Stimulated activated memory B cell treated with anti-CD40 and anti-IgM and Interleukin-4, amounts not matched to agents 10 μg/mL and 1 μg/mL and 100 μg/mL, for 72 hours (primary cell): ENCODE data around the gene DOCK2.
"Not testable (repeated sequence)": the region's sequence is repeated elsewhere in the genome, so short reads cannot be mapped to it uniquely, and the experiment has no call there.

Experiments used
- ATAC-seq: fragments of 150-1000 bp; cut with Tn5 transposase; 2 replicates; pipeline ENCODE4 v1.10.0; 2021
- H3K27ac Mint-ChIP-seq: one replicate; pipeline ENCODE4 v1.8.0; 2022; ENCODE audit warnings: mild to moderate bottlenecking, mixed read lengths
- H3K27me3 Mint-ChIP-seq: one replicate; pipeline ENCODE4 v1.8.0; 2022; ENCODE audit warnings: mixed read lengths
- H3K36me3 Mint-ChIP-seq: one replicate; pipeline ENCODE4 v1.8.0; 2022; ENCODE audit warnings: mixed read lengths
- H3K4me1 Mint-ChIP-seq: one replicate; pipeline ENCODE4 v1.8.0; 2022; ENCODE audit warnings: mixed read lengths
- H3K4me3 Mint-ChIP-seq: one replicate; pipeline ENCODE4 v1.8.0; 2022; ENCODE audit warnings: mild to moderate bottlenecking, moderate library complexity, mixed read lengths
- H3K9me3 Mint-ChIP-seq: one replicate; pipeline ENCODE4 v1.8.0; 2022; ENCODE audit warnings: mixed read lengths

DOCK2 gene

DNA sequence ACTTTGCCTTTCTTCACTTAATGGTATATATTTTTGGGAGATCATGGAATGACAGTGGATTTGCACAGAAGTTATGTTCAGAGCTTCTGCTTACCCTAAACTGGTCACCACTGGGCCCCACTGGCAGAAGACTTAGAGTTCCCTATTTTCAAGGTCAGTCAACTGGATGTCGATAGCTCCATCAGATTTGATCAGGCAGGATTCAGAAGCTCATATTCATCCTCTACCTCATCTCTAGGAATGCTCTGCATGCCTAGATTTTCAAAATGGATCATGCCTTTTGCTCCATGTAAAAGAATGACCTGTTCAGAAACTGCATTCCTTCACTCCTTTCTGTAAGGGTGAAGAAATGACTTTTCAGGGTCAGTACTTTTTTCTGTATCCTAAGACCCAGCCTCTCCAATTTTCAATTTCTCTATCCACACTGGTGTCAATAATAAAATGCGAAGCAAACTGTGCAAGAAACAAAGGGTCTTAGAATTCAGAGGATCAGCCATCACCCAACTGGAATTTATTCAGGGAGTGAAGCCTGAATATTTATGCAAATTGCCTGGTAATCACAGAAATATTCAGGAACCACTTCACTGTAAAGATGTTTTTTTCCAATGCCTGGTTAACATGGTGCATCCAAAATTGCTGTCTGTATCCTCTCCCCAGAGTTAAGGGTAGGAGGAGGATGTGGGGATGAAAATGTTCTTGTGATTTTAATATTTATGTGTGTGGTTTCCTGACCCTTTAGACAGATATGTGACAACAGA lies 125.4 kb downstream of the DOCK2 start:
- no peaks in the 10 kb centered on the region for H3K27me3 Mint-ChIP-seq
- H3K4me3 Mint-ChIP-seq = no peak overlapping the region
- peak overlapping the region; percentile 37 for H3K27ac Mint-ChIP-seq
- no peak for ATAC-seq
- peaks cover 2% of the 10 kb centered on the region for H3K9me3 Mint-ChIP-seq
- H3K36me3 Mint-ChIP-seq = peaks cover 88% of the 10 kb centered on the region
- H3K4me1 Mint-ChIP-seq = peaks cover 14% of the 10 kb centered on the region

DNA sequence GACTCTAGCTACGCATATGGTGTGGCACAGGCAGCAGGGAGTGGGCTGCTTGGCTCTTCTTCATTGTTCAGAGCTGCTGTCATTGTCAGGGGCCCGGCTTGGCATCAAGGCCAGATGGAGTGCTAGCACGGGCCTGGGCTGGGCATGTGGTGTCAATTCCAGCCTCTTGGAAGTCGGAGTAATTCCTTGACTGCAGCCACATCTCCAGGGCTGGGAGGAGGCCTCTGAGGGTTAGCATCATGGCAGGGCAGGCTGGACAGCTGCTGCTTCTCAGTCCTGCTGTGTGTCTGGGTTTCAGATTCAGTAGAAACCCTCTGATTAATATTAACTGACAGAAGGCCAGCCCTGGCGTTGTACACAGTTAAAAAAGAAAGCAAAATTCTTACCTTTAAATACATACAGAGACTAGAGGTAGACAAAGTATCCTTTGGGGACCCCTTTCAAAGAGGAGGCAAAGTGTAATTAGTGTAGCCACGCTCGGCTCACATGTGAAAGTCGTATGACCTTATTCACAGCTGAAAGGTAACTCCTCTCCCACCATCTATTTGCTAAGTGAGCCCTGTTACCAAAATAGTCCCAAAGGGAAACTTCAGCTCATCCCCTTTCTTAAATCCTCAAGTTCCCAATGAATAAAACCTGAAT lies 126.4 kb downstream of the DOCK2 start:
- Mint-ChIP-seq H3K9me3 (peaks cover 2% of the 10 kb centered on the region), H3K27ac (peak overlapping the region; percentile 37)

DNA sequence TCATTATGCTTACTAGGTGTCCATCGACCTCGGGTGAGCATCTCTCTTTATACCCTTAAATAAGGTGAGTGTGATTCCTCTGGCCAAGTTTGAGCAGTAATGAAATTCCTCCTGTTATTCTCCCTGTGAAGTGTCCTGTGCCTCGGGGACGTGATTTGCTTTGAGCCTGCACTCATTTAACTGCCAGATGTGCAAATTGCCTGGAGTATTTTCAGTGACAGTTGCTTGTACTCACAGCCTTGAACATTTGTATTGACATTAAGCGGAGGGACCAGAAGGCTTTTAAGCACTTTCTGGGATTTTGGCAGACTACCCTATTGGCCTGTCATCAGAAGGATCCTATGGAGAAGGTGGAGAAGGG lies 126.9 kb downstream of the DOCK2 start:
- no peaks in the 10 kb centered on the region for H3K27me3 Mint-ChIP-seq
- peaks cover 2% of the 10 kb centered on the region for H3K9me3 Mint-ChIP-seq
- peaks cover 90% of the 10 kb centered on the region for H3K36me3 Mint-ChIP-seq
- ATAC-seq = no peak
- H3K27ac Mint-ChIP-seq = peak overlapping the region; percentile 37
- H3K4me1 Mint-ChIP-seq = peaks cover 20% of the 10 kb centered on the region
- no peak overlapping the region for H3K4me3 Mint-ChIP-seq

More for the DNA sequence above, 126.4 kb downstream of the DOCK2 start:
- no peak for ATAC-seq
- Mint-ChIP-seq H3K36me3 (peaks cover 88% of the 10 kb centered on the region), H3K27me3 (no peaks in the 10 kb centered on the region), H3K4me1 (peaks cover 15% of the 10 kb centered on the region), H3K4me3 (no peak overlapping the region)

DNA sequence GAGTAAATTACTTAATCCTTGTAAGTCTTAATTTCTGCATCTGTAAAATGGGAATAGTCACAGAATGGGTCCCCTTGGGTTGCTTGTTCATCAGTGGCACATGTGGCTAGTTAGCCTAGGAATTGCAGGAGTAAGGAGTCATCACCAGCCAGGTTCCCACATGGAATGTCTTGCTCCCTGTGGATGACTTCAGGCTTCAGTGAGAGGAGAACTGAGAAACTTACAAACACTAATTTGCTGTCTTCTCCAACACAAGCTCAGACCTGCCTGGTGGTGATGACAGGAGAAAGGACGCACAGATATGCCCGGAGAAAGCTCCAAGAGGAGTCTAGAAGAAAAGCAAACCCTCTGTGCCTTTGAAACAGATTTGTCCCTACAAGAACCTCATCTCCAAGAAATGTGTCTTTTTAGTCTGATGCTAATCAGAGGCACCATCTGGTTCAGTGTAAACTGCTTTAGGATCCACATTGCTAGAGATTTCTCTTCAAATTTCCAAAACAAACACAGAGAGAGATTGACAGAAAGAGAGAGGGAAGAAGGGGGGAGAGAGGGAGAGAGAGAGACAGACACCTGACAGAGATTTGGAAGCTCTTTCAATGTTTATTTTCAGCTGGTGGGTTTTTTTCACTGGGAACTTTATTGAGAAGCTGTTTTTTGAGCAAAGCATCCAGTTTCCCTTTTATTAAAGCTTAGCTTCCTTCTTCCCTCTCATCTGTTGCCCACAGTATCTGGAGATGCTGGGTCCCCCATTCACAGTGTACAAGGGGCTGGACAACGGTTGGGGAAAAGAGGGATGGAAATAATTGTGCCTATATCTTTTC lies 128.3 kb downstream of the DOCK2 start:
- Mint-ChIP-seq H3K36me3 (peaks cover 84% of the 10 kb centered on the region), H3K27ac (no peak overlapping the region), H3K4me1 (peaks cover 26% of the 10 kb centered on the region)

DNA sequence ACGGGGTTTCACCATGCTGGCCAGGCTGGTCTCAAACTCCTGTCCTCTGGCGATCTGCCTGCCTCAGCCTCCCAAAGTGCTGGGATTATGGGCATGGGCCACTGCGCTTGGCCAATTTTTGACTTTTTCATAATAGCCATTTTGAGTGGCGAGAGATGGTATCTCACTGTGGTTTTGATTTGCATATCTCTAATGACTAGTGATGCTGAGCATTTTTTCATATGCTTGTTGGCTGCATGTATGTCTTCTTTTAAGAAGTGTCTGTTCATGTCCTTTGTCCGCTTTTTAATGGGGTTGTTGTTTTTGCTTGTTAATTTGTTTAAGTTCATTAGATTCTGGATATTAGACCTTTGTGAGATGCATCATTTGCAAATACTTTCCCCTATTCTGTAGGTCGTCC lies 129.9 kb downstream of the DOCK2 start:
- ATAC-seq, H3K27me3 Mint-ChIP-seq, H3K4me3 Mint-ChIP-seq, H3K27ac Mint-ChIP-seq, H3K9me3 Mint-ChIP-seq: not testable (repeated sequence)
- peaks cover 26% of the 10 kb centered on the region for H3K4me1 Mint-ChIP-seq
- H3K36me3 Mint-ChIP-seq = peaks cover 81% of the 10 kb centered on the region

More for the DNA sequence above, 128.3 kb downstream of the DOCK2 start:
- no peak for ATAC-seq
- Mint-ChIP-seq H3K4me3 (no peak overlapping the region), H3K9me3 (peaks cover 2% of the 10 kb centered on the region), H3K27me3 (no peaks in the 10 kb centered on the region)

- H3K4me1 Mint-ChIP-seq = peaks cover 26% of the 10 kb centered on the region
- H3K4me3 Mint-ChIP-seq = no peak overlapping the region
- no peak for ATAC-seq
- no peaks in the 10 kb centered on the region for H3K27me3 Mint-ChIP-seq
- peaks cover 2% of the 10 kb centered on the region for H3K9me3 Mint-ChIP-seq
- no peak overlapping the region for H3K27ac Mint-ChIP-seq
- H3K36me3 Mint-ChIP-seq = peaks cover 81% of the 10 kb centered on the region
Measured at GRCh38 chr5:169767938-169768337, 130.9 kb downstream of the DOCK2 start.

- ATAC-seq = no peak
Measured at GRCh38 chr5:169768416-169768815, 131.3 kb downstream of the DOCK2 start.

GRCh38 chr5:169770109-169770508 lies 133.0 kb downstream of the DOCK2 start:
- no peak for ATAC-seq
- Mint-ChIP-seq H3K4me3 (no peak overlapping the region), H3K4me1 (peaks cover 31% of the 10 kb centered on the region), H3K27ac (no peak overlapping the region), H3K27me3 (no peaks in the 10 kb centered on the region), H3K9me3 (no peaks in the 10 kb centered on the region), H3K36me3 (peaks cover 81% of the 10 kb centered on the region)

More at GRCh38 chr5:169768416-169768815, 131.3 kb downstream of the DOCK2 start:
- peak overlapping the region; percentile 48 for H3K27ac Mint-ChIP-seq
- peaks cover 26% of the 10 kb centered on the region for H3K4me1 Mint-ChIP-seq
- H3K36me3 Mint-ChIP-seq = peaks cover 81% of the 10 kb centered on the region
- peaks cover 2% of the 10 kb centered on the region for H3K9me3 Mint-ChIP-seq
- H3K27me3 Mint-ChIP-seq = no peaks in the 10 kb centered on the region
- H3K4me3 Mint-ChIP-seq = no peak overlapping the region

GRCh38 chr5:169772256-169772655 lies 135.2 kb downstream of the DOCK2 start:
- Mint-ChIP-seq H3K27me3 (no peaks in the 10 kb centered on the region), H3K27ac (peak overlapping the region; percentile 29), H3K4me3 (no peak overlapping the region), H3K4me1 (peaks cover 28% of the 10 kb centered on the region), H3K9me3 (no peaks in the 10 kb centered on the region), H3K36me3 (peaks cover 84% of the 10 kb centered on the region)
- ATAC-seq = no peak

DNA sequence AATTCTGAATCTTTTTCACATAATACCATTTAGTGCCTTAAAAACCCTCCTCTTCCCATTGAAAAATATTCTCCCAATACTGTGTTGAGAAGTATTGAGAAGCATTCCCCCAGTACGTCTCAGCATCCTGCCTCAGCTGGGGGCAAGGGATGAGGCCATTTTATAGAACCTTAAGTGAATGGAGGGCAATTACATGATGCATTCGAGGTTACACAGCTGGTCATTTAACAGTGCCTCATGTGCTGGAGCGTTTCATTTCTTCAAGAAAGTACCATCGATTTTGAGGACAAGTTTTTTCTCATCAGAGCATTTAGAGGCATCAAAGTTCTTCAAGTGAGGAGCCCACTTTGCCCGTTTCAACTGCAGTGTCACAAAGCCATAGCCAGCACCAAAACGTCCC lies 135.6 kb downstream of the DOCK2 start:
- Mint-ChIP-seq H3K9me3 (no peaks in the 10 kb centered on the region), H3K4me1 (peaks cover 30% of the 10 kb centered on the region), H3K36me3 (peaks cover 84% of the 10 kb centered on the region), H3K4me3 (no peak overlapping the region), H3K27me3 (no peaks in the 10 kb centered on the region), H3K27ac (peak overlapping the region; percentile 29)
- no peak for ATAC-seq

GRCh38 chr5:169777159-169777558 lies 140.1 kb downstream of the DOCK2 start:
- Mint-ChIP-seq H3K4me1 (peaks cover 42% of the 10 kb centered on the region), H3K27ac (peak overlapping the region; percentile 30), H3K9me3 (no peaks in the 10 kb centered on the region), H3K27me3 (no peaks in the 10 kb centered on the region), H3K4me3 (no peak overlapping the region), H3K36me3 (peaks cover 70% of the 10 kb centered on the region)
- no peak for ATAC-seq

DNA sequence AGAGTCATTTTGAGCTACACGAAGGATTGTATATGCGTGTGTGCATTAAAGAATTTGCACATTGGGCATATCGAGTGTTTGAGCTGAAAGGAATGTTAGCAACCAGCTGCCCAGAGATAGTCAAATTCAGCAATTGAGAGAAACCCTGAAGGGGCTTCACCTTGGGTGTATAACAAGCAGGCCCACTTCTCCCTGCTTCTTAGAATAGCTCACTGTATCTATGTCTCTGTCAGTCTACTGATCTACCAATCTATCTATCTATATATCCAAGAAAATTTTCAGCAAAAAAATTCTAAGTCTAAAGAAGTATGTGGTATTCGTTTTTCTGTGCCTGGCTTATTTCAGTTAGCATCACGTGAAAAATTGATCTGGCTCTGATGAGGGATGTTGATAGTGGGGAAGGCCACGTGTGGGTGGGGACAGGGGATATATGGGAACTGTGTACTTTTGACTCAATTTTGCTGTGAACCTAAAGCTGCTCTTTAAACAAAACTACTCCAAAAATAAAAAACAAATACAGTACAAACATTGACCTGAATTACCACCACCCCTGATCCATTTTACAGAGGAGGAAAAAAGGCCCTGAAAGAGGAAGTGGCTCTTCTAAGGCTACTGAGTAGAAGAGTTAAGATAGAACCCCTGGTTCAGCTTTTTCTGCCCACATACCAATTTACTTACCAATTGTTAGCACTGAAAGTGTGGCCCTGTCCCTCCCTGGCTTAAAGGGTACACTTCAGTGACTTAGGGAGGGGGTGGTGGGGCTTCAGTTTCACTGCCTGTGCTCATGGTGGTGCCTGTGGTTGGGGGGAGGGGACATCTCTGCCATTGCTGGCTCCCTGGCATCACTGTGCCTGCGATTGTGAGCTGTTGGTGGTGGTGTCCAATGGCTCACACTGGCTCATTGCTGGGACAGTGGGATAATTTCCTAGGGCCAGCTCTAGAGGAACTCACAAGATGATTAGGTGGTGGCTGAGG lies 141.8 kb downstream of the DOCK2 start:
- Mint-ChIP-seq H3K4me1 (peaks cover 42% of the 10 kb centered on the region), H3K27ac (peak overlapping the region; percentile 75), H3K9me3 (no peaks in the 10 kb centered on the region), H3K27me3 (no peaks in the 10 kb centered on the region), H3K36me3 (peaks cover 55% of the 10 kb centered on the region), H3K4me3 (no peak overlapping the region)
- ATAC-seq = peak; percentile 95

- peaks cover 45% of the 10 kb centered on the region for H3K36me3 Mint-ChIP-seq
- H3K9me3 Mint-ChIP-seq = no peaks in the 10 kb centered on the region
- no peak for ATAC-seq
- H3K27ac Mint-ChIP-seq = no peak overlapping the region
- H3K4me1 Mint-ChIP-seq = peaks cover 34% of the 10 kb centered on the region
- no peak overlapping the region for H3K4me3 Mint-ChIP-seq
- H3K27me3 Mint-ChIP-seq = no peaks in the 10 kb centered on the region
Measured at GRCh38 chr5:169781420-169782345, 144.6 kb downstream of the DOCK2 start.
